ENCODE measurements around the gene ADGRB3.
"Not testable (repeated sequence)": the region's sequence is repeated elsewhere in the genome, so short reads cannot be mapped to it uniquely, and the experiment has no call there.

DNA sequence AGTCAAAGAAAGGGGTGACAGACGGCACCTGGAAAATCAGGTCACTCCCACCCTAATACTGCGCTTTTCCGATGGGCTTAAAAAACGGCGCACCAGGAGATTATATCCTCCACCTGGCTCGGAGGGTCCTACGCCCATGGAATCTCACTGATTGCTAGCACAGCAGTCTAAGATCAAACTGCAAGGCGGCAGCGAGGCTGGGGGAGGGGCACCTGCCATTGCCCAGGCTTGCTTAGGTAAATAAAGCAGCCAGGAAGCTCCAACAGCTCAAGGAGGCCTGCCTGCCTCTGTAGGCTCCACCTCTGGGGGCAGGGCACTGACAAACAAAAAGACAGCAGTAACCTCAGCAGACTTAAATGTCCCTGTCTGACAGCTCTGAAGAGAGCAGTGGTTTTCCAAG, 277.7 kb downstream of the ADGRB3 start:
- TF ChIP-seq, protein P1, sequence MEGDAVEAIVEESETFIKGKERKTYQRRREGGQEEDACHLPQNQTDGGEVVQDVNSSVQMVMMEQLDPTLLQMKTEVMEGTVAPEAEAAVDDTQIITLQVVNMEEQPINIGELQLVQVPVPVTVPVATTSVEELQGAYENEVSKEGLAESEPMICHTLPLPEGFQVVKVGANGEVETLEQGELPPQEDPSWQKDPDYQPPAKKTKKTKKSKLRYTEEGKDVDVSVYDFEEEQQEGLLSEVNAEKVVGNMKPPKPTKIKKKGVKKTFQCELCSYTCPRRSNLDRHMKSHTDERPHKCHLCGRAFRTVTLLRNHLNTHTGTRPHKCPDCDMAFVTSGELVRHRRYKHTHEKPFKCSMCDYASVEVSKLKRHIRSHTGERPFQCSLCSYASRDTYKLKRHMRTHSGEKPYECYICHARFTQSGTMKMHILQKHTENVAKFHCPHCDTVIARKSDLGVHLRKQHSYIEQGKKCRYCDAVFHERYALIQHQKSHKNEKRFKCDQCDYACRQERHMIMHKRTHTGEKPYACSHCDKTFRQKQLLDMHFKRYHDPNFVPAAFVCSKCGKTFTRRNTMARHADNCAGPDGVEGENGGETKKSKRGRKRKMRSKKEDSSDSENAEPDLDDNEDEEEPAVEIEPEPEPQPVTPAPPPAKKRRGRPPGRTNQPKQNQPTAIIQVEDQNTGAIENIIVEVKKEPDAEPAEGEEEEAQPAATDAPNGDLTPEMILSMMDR (conservative IDR thresholded peaks at IDR 0.05; ENCODE audit: low read depth, low read length), result not testable (repeated sequence)
- not testable (repeated sequence) for TF ChIP-seq EZH2phosphoT487 (IDR thresholded peaks at IDR 0.05; ENCODE audit: borderline replicate concordance, low read length)
